GM06990 (cell line): Measurements from ENCODE around the gene NFE2L3.

Experiments used
- DNase-seq: peaks from one replicate; pipeline ENCODE4 v3.0.0-alpha.2; 2011; ENCODE audit not compliant: insufficient read length; ENCODE audit errors: extremely low read depth
- H3K27me3 ChIP-seq: replicated peaks from 2 replicates; pipeline ENCODE4 v1.6.0; 2011; ENCODE audit warnings: low read length; ENCODE audit not compliant: control insufficient read depth, insufficient read depth
- H3K36me3 ChIP-seq: 2 replicates; pipeline ENCODE4 v1.5.1; 2011; ENCODE audit warnings: low read length; ENCODE audit not compliant: control insufficient read depth, insufficient read depth
- H3K4me3 ChIP-seq: replicated peaks from 2 replicates; pipeline ENCODE4 v1.5.1; 2011; ENCODE audit warnings: low read depth, mild to moderate bottlenecking, control low read depth, low read length
- CTCF ChIP-seq: IDR thresholded peaks from 2 replicates; pipeline ENCODE4 v1.5.1; 2011; ENCODE audit warnings: low read length, control low read depth, mild to moderate bottlenecking, inconsistent platforms; ENCODE audit not compliant: insufficient read depth, poor library complexity, severe bottlenecking

The NFE2L3 gene

GRCh38 chr7:26202019-26202990 lies 50.3 kb downstream of the NFE2L3 start:
- Histone ChIP-seq H3K4me3 (peak overlapping the region; percentile 95), H3K36me3 (no peaks in the 10 kb centered on the region; the same call in none of the 2 replicates), H3K27me3 (no peaks in the 10 kb centered on the region)
- no peak for TF ChIP-seq CTCF
- no peak for DNase-seq

GRCh38 chr7:26203016-26203415 lies 51.0 kb downstream of the NFE2L3 start:
- no peak for TF ChIP-seq CTCF
- Histone ChIP-seq H3K36me3 (peaks cover 3% of the 10 kb centered on the region), H3K27me3 (no peaks in the 10 kb centered on the region), H3K4me3 (peak overlapping the region; percentile 95)
- DNase-seq: no peak

- no peak for TF ChIP-seq CTCF
- DNase-seq: no peak
- Histone ChIP-seq H3K4me3 (no peak overlapping the region), H3K36me3 (peaks cover 10% of the 10 kb centered on the region), H3K27me3 (no peaks in the 10 kb centered on the region)
These were observed 56.0 kb downstream of the NFE2L3 start for GRCh38 chr7:26208040-26208439.

GRCh38 chr7:26212921-26213718 lies 61.1 kb downstream of the NFE2L3 start:
- TF ChIP-seq CTCF: no peak
- no peak for DNase-seq
- H3K4me3 ChIP-seq: no peak overlapping the region
- H3K27me3 ChIP-seq: no peaks in the 10 kb centered on the region
- H3K36me3 ChIP-seq: peaks cover 6% of the 10 kb centered on the region

GRCh38 chr7:26213807-26214515 lies 62.0 kb downstream of the NFE2L3 start:
- peaks cover 6% of the 10 kb centered on the region for H3K36me3 ChIP-seq
- no peak for DNase-seq
- no peaks in the 10 kb centered on the region for H3K27me3 ChIP-seq

More at GRCh38 chr7:26213807-26214515, 62.0 kb downstream of the NFE2L3 start:
- TF ChIP-seq CTCF: no peak
- no peak overlapping the region for H3K4me3 ChIP-seq
